Ovary (tissue), 9 donors: Measurements from ENCODE around the gene RASL12. TPM values are rescaled to one million over a fixed set of nuclear protein-coding genes. Genes with fewer than 3 reads are reported as not detected.
A peak's percentile ranks its signal among the peaks of the same experiment; 100 is the strongest.
"Not testable (repeated sequence)": the region's sequence is repeated elsewhere in the genome, so short reads cannot be mapped to it uniquely, and the experiment has no call there.

Experiments
- DNase-seq, 5 donors: peaks; one replicate each; pipeline ENCODE4 v3.0.0-alpha.2; 2019 to 2020
- H3K27ac ChIP-seq, 2 donors: fragments of 200-600 bp; one replicate each; pipeline versions ENCODE4 v1.5.1 to v1.8.0; 2019 to 2022
- H3K27me3 ChIP-seq: fragments of 200-600 bp; one replicate; pipeline ENCODE4 v1.8.0; 2022
- H3K36me3 ChIP-seq: fragments of 200-600 bp; sonication (generic); one replicate; pipeline ENCODE4 v1.5.1; 2019
- H3K4me1 ChIP-seq: one replicate; pipeline ENCODE4 v1.8.1; 2013; ENCODE audit warnings: mild to moderate bottlenecking, moderate library complexity; ENCODE audit not compliant: insufficient read depth
- H3K4me3 ChIP-seq: fragments of 200-600 bp; sonication (generic); one replicate; pipeline ENCODE4 v1.5.1; 2017
- H3K9me3 ChIP-seq, 2 donors: fragments of 200-600 bp in 1 of 2; sonication (generic) in 1 of 2; one replicate each; pipeline versions ENCODE4 v1.5.1 to v1.8.1; 2013 to 2019; ENCODE audit warnings: mild to moderate bottlenecking in 1 of 2, moderate library complexity in 1 of 2
- CTCF ChIP-seq, 3 donors: fragments of 450-650 bp in 2 of 3; fragments of 200-600 bp in 1 of 3; IDR thresholded peaks; one replicate each; pipeline versions ENCODE4 v1.5.1 to v1.8.0; 2016 to 2022; ENCODE audit warnings: antibody characterized with exemption in 3 of 3, mild to moderate bottlenecking in 1 of 3
- EP300 ChIP-seq: sonication (generic); formaldehyde crosslinking; IDR thresholded peaks from one replicate; pipeline ENCODE4 v1.6.1; 2017; ENCODE audit warnings: antibody characterized with exemption
- POLR2A ChIP-seq: fragments of 450-650 bp; IDR thresholded peaks from one replicate; pipeline ENCODE4 v1.6.1; 2017; ENCODE audit warnings: antibody characterized with exemption, mild to moderate bottlenecking, moderate library complexity
- WGBS, 3 donors: extraction: QIAGEN DNeasy Blood & Tissue Kit in 1 of 3; methylation state at CpG; one replicate each; pipeline versions ENCODE4 v1.1.5 to v1.1.7; 2013 to 2017; 5-methylcytosine and 5-hydroxymethylcytosine counted together
- intact Hi-C, 4 donors: fragments of 100-400 bp; cut with DNase I; formaldehyde crosslinking; loops; one replicate each; pipeline versions ENCODE4 v1.11.0 to v1.15.1; 2022 to 2023
- polyA plus RNA-seq, 2 donors: library from polyadenylated mRNA; stranded (reverse); fragments of 200-250 nt in 1 of 2; fragments of 350-450 nt in 1 of 2; fragmentation: Illumina TruSeq in 1 of 2; extraction: RNeasy Lipid Tissue Mini Kit (QIAGEN cat#74804) in 1 of 2; gene quantifications; one replicate each; pipeline ENCODE4 v1.2.3, GENCODE V29; 2013 to 2014
- total RNA-seq, 7 donors: library from RNA; depleted of rRNA in 2 of 7; stranded (reverse); fragments of >200 nt in 2 of 7; fragmentation: NEBNext Ultra II Directional in 3 of 7; extraction: Animal tissue kit (Norgen Biotek cat#: 25700) in 3 of 7; gene quantifications; one replicate each; pipeline versions ENCODE4 v1.1.0 to v1.2.4, GENCODE V29; 2016 to 2023
- donor health status: DM: no; HTN: no; CAD: no; lungs with moderate emphysema.
- donor health status: DM: no; HTN: no; CAD: no.
- donor health status: Bipolar disorder and iron deficiency.
- donor health status: DM: yes; HTN: yes; CAD: no.
- donor health status: DM: no; HTN: no; CAD: no.
- donor health status: DM: yes; HTN: yes; CAD: no.

Gene RASL12
- total and polyA plus RNA-seq, 9 donors: 4.8 to 31.1 (median 17.4) TPM

GRCh38 chr15:65096481-65097385, 28.9 kb upstream of the RASL12 start:
- TF ChIP-seq CTCF (IDR thresholded peaks at IDR 0.05): no peak
- no peaks in the 10 kb centered on the region for H3K36me3 ChIP-seq
- no peaks in the 10 kb centered on the region for H3K4me1 ChIP-seq
- no peak for DNase-seq
- H3K4me3 ChIP-seq: no peak overlapping the region
- H3K27me3 ChIP-seq: no peaks in the 10 kb centered on the region
- H3K9me3 ChIP-seq: no peaks in the 10 kb centered on the region
- H3K27ac ChIP-seq: no peak overlapping the region
- intact Hi-C loops: no loop called here
- WGBS, 3 donors: 78 to 87% (median 81%) methylated on average over 6 of the region's 6 CpGs

- H3K4me1 ChIP-seq: no peaks in the 10 kb centered on the region
- WGBS, 3 donors: 75 to 80% (median 76%) methylated on average over 6 of the region's 6 CpGs
- no peak overlapping the region for H3K4me3 ChIP-seq
- no peaks in the 10 kb centered on the region for H3K36me3 ChIP-seq
- H3K27me3 ChIP-seq: no peaks in the 10 kb centered on the region
- no peaks in the 10 kb centered on the region for H3K9me3 ChIP-seq
- TF ChIP-seq EP300: no peak
- TF ChIP-seq POLR2A: no peak
- TF ChIP-seq CTCF (IDR thresholded peaks at IDR 0.05): no peak
- intact Hi-C loops: no loop called here
- no peak overlapping the region for H3K27ac ChIP-seq
- DNase-seq: no peak
Observed at GRCh38 chr15:65095747-65096104, 27.9 kb upstream of the RASL12 start.

GRCh38 chr15:65095011-65095746, 27.4 kb upstream of the RASL12 start:
- TF ChIP-seq CTCF (IDR thresholded peaks at IDR 0.05) (no peak), POLR2A (no peak), EP300 (no peak)
- no peaks in the 10 kb centered on the region for H3K36me3 ChIP-seq
- H3K27me3 ChIP-seq: no peaks in the 10 kb centered on the region
- no peak overlapping the region for H3K27ac ChIP-seq
- 54 to 60% (median 57%) methylated on average over 5 of the region's 5 CpGs for WGBS, 3 donors
- DNase-seq: peak in 1 of 5 donors; percentile 49
- H3K9me3 ChIP-seq: no peaks in the 10 kb centered on the region
- H3K4me3 ChIP-seq: no peak overlapping the region
- intact Hi-C loops: no loop called here
- H3K4me1 ChIP-seq: no peaks in the 10 kb centered on the region

- Histone ChIP-seq H3K9me3 (no peaks in the 10 kb centered on the region), H3K4me1 (peaks cover 4% of the 10 kb centered on the region), H3K27ac (no peak overlapping the region), H3K27me3 (no peaks in the 10 kb centered on the region), H3K4me3 (no peak overlapping the region), H3K36me3 (no peaks in the 10 kb centered on the region)
- no peak for DNase-seq
- TF ChIP-seq CTCF (IDR thresholded peaks at IDR 0.05) (no peak), EP300 (no peak), POLR2A (no peak)
- intact Hi-C loops: no loop called here
- WGBS, 3 donors: 86 to 90% (median 88%) methylated on average over 14 of the region's 14 CpGs
Observed at GRCh38 chr15:65094294-65094995, 26.7 kb upstream of the RASL12 start.

- intact Hi-C loops, H3K9me3 ChIP-seq, H3K27ac ChIP-seq, H3K27me3 ChIP-seq, H3K36me3 ChIP-seq, H3K4me3 ChIP-seq, DNase-seq: not testable (repeated sequence)
- 95 to 96% (median 95%) methylated on average over 13 of the region's 13 CpGs for WGBS, 3 donors
- H3K4me1 ChIP-seq: peaks cover 10% of the 10 kb centered on the region
Observed at GRCh38 chr15:65093793-65094170, 26.0 kb upstream of the RASL12 start.
